Vagina (tissue), 2 donors: ENCODE data around the gene DPT.

Experiments
- POLR2A ChIP-seq, 2 donors: fragments of 450-650 bp; IDR thresholded peaks; one replicate each; pipeline ENCODE4 v1.6.1; 2017; ENCODE audit warnings: antibody characterized with exemption in 2 of 2, mild to moderate bottlenecking in 2 of 2, moderate library complexity in 2 of 2
- POLR2AphosphoS5 ChIP-seq, 2 donors: sonication (generic); formaldehyde crosslinking; IDR thresholded peaks; one replicate each; pipeline ENCODE4 v1.9.0; 2017; ENCODE audit warnings: antibody characterized with exemption in 2 of 2, mild to moderate bottlenecking in 2 of 2, low read depth in 1 of 2; ENCODE audit not compliant: insufficient read depth in 1 of 2
- TF ChIP-seq, protein P1 (sequence below), 3 experiments: fragments of 450-650 bp in 2 of 3; fragments of 200-600 bp in 1 of 3; sonication (generic) in 1 of 3; IDR thresholded peaks; one replicate each; pipeline ENCODE4 v1.5.1; 2017 to 2019; ENCODE audit warnings: antibody characterized with exemption in 3 of 3, mild to moderate bottlenecking in 2 of 3, moderate library complexity in 2 of 3

DNA sequence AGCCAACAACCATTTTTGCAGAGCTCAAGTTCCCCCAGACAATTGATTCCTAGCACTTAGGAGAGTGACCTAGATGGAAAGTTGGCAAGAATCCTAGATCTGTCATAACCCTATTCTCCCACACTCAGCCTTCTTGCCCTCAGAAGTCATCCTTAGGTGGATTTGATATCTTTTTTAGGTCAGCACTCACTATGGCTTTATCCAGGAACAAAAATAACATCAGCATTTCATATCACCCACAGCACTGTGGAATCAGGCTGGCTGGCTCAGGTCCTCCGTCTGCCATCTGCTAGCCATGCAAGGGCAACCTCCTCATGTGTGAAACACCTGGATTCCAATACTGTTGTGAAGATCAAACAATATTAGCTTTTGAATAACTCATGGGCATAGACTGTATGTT is 6.0 kb downstream of the DPT start:
- TF ChIP-seq POLR2A (IDR thresholded peaks at IDR 0.05) (no peak), POLR2AphosphoS5 (IDR thresholded peaks at IDR 0.05; ENCODE audit: insufficient read depth in 1 of 2, low read depth in 1 of 2) (no peak)
- TF ChIP-seq, protein P1, sequence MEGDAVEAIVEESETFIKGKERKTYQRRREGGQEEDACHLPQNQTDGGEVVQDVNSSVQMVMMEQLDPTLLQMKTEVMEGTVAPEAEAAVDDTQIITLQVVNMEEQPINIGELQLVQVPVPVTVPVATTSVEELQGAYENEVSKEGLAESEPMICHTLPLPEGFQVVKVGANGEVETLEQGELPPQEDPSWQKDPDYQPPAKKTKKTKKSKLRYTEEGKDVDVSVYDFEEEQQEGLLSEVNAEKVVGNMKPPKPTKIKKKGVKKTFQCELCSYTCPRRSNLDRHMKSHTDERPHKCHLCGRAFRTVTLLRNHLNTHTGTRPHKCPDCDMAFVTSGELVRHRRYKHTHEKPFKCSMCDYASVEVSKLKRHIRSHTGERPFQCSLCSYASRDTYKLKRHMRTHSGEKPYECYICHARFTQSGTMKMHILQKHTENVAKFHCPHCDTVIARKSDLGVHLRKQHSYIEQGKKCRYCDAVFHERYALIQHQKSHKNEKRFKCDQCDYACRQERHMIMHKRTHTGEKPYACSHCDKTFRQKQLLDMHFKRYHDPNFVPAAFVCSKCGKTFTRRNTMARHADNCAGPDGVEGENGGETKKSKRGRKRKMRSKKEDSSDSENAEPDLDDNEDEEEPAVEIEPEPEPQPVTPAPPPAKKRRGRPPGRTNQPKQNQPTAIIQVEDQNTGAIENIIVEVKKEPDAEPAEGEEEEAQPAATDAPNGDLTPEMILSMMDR (IDR thresholded peaks at IDR 0.05) = no peak
